Cardiac muscle cell (in vitro differentiated cells and primary cell): Measurements from ENCODE around the gene PIK3C2G. TPM values are rescaled to one million over a fixed set of nuclear protein-coding genes. Genes with fewer than 3 reads are reported as not detected.

Experiments
- DNase-seq, 2 donors: peaks; one replicate each; pipeline versions ENCODE4 v3.0.0 to v3.0.0-alpha.2; 2010 to 2017; ENCODE audit warnings: low read depth in 1 of 2, low spot score in 1 of 2
- H3K27ac ChIP-seq: fragments of 200-600 bp; sonication (generic); 2 replicates; pipeline ENCODE4 v1.5.1; 2016
- H3K27me3 ChIP-seq: fragments of 200-600 bp; sonication (generic); 2 replicates; pipeline ENCODE4 v1.6.0; 2016; ENCODE audit warnings: control low read depth
- H3K36me3 ChIP-seq: fragments of 200-600 bp; sonication (generic); 2 replicates; pipeline ENCODE4 v1.5.1; 2016; ENCODE audit warnings: control low read depth
- H3K4me1 ChIP-seq: fragments of 200-600 bp; sonication (generic); 2 replicates; pipeline ENCODE4 v1.8.1; 2017; ENCODE audit warnings: low read depth, mild to moderate bottlenecking, mixed run types
- H3K4me3 ChIP-seq: fragments of 200-600 bp; sonication (generic); 2 replicates; pipeline ENCODE4 v1.5.1; 2016; ENCODE audit warnings: mild to moderate bottlenecking
- H3K9me3 ChIP-seq: fragments of 200-600 bp; sonication (generic); 2 replicates; pipeline ENCODE4 v1.5.1; 2017; ENCODE audit warnings: low read depth, mild to moderate bottlenecking, control low read depth
- CTCF ChIP-seq: IDR thresholded peaks from 2 replicates; pipeline ENCODE4 v1.5.1; 2012; ENCODE audit warnings: low read depth, mild to moderate bottlenecking, low read length
- polyA plus RNA-seq: library from polyadenylated mRNA; unstranded; fragments of >200 nt; fragmentation: Nextera tagmentation; extraction: Ambion mirVana; gene quantifications from 2 replicates; pipeline ENCODE4 v1.2.1, GENCODE V29; 2016
- total RNA-seq: library from RNA; depleted of rRNA; stranded (reverse); fragments of >200 nt; gene quantifications from 2 replicates; pipeline ENCODE4 v1.2.3, GENCODE V29; 2016

The PIK3C2G gene
- total and polyA plus RNA-seq, 2 experiments from 2014 or later: not detected

GRCh38 chr12:18389820-18390219 is 128.5 kb downstream of the PIK3C2G start:
- H3K27me3 ChIP-seq: no peaks in the 10 kb centered on the region
- no peaks in the 10 kb centered on the region for H3K9me3 ChIP-seq
- H3K27ac ChIP-seq: no peak overlapping the region
- H3K4me1 ChIP-seq: peaks cover 13% of the 10 kb centered on the region
- no peaks in the 10 kb centered on the region for H3K36me3 ChIP-seq
- DNase-seq: no peak
- TF ChIP-seq CTCF: no peak
- H3K4me3 ChIP-seq: no peak overlapping the region

GRCh38 chr12:18391151-18391550 is 129.8 kb downstream of the PIK3C2G start:
- no peaks in the 10 kb centered on the region for H3K27me3 ChIP-seq
- DNase-seq: no peak
- H3K4me3 ChIP-seq: no peak overlapping the region
- TF ChIP-seq CTCF: no peak
- H3K36me3 ChIP-seq: no peaks in the 10 kb centered on the region
- H3K27ac ChIP-seq: no peak overlapping the region
- H3K4me1 ChIP-seq: peaks cover 13% of the 10 kb centered on the region
- H3K9me3 ChIP-seq: no peaks in the 10 kb centered on the region

- DNase-seq: no peak
- Histone ChIP-seq H3K27me3 (no peaks in the 10 kb centered on the region), H3K36me3 (no peaks in the 10 kb centered on the region), H3K4me1 (peaks cover 4% of the 10 kb centered on the region), H3K27ac (no peak overlapping the region), H3K4me3 (no peak overlapping the region), H3K9me3 (no peaks in the 10 kb centered on the region)
- no peak for TF ChIP-seq CTCF
Measured at GRCh38 chr12:18394742-18395141, 133.4 kb downstream of the PIK3C2G start.

GRCh38 chr12:18400186-18400585 is 138.9 kb downstream of the PIK3C2G start:
- no peak overlapping the region for H3K4me3 ChIP-seq
- no peak for TF ChIP-seq CTCF
- peak in 1 of 2 donors; percentile 39 for DNase-seq

GRCh38 chr12:18402872-18403611 is 141.7 kb downstream of the PIK3C2G start:
- H3K4me1 ChIP-seq: no peaks in the 10 kb centered on the region
- H3K4me3 ChIP-seq: no peak overlapping the region
- no peaks in the 10 kb centered on the region for H3K27me3 ChIP-seq
- H3K9me3 ChIP-seq: no peaks in the 10 kb centered on the region
- TF ChIP-seq CTCF: no peak
- H3K36me3 ChIP-seq: no peaks in the 10 kb centered on the region
- H3K27ac ChIP-seq: no peak overlapping the region
- peak in 1 of 2 donors; percentile 19 for DNase-seq

More at GRCh38 chr12:18400186-18400585, 138.9 kb downstream of the PIK3C2G start:
- no peaks in the 10 kb centered on the region for H3K27me3 ChIP-seq
- no peaks in the 10 kb centered on the region for H3K36me3 ChIP-seq
- H3K4me1 ChIP-seq: no peaks in the 10 kb centered on the region
- no peaks in the 10 kb centered on the region for H3K9me3 ChIP-seq
- no peak overlapping the region for H3K27ac ChIP-seq
